Stomach (tissue), 9 donors: ENCODE measurements around the gene THUMPD3. TPM values are rescaled to one million over a fixed set of nuclear protein-coding genes. Genes with fewer than 3 reads are reported as not detected.

Experiments
- DNase-seq, 2 donors: peaks; one replicate each; pipeline versions ENCODE4 v3.0.0 to v3.0.0-alpha.2; 2013 to 2019
- H3K27ac ChIP-seq, 5 donors: fragments of 200-600 bp in 4 of 5; sonication (generic) in 4 of 5; one replicate each; pipeline ENCODE4 v1.5.1; 2013 to 2019; ENCODE audit warnings: mild to moderate bottlenecking in 1 of 5, moderate library complexity in 1 of 5
- H3K27me3 ChIP-seq, 3 donors: fragments of 200-600 bp; sonication (generic); one replicate each; pipeline ENCODE4 v1.5.1; 2017 to 2019; ENCODE audit warnings: mixed run types in 1 of 3
- H3K36me3 ChIP-seq, 4 donors: fragments of 200-600 bp; sonication (generic); 1 replicate in 3 of 4; 2 replicates in 1 of 4; pipeline ENCODE4 v1.5.1; 2016 to 2019
- H3K4me1 ChIP-seq, 4 donors: fragments of 200-600 bp; sonication (generic); one replicate each; pipeline ENCODE4 v1.5.1; 2016 to 2019
- H3K4me3 ChIP-seq, 4 donors: fragments of 200-600 bp; sonication (generic) in 3 of 4; one replicate each; pipeline ENCODE4 v1.5.1; 2016 to 2019; ENCODE audit warnings: mild to moderate bottlenecking in 1 of 4
- H3K9me3 ChIP-seq, 4 donors: fragments of 200-600 bp; sonication (generic); one replicate each; pipeline ENCODE4 v1.5.1; 2016 to 2019
- CTCF ChIP-seq, 7 experiments: fragments of 450-650 bp in 4 of 7; fragments of 200-600 bp in 3 of 7; sonication (generic) in 3 of 7; IDR thresholded peaks; one replicate each; pipeline ENCODE4 v1.5.1; 2016 to 2019; ENCODE audit warnings: antibody characterized with exemption in 7 of 7, control low read depth in 2 of 7, mild to moderate bottlenecking in 1 of 7
- EP300 ChIP-seq: sonication (generic); formaldehyde crosslinking; IDR thresholded peaks from one replicate; pipeline ENCODE4 v1.6.1; 2017; ENCODE audit warnings: antibody characterized with exemption
- POLR2A ChIP-seq, 4 donors: fragments of 450-650 bp; IDR thresholded peaks; one replicate each; pipeline ENCODE4 v1.6.1; 2016; ENCODE audit warnings: antibody characterized with exemption in 4 of 4, control low read depth in 2 of 4, mild to moderate bottlenecking in 1 of 4, moderate library complexity in 1 of 4
- POLR2AphosphoS5 ChIP-seq, 3 donors: sonication (generic); formaldehyde crosslinking; IDR thresholded peaks; one replicate each; pipeline ENCODE4 v1.6.1; 2016; ENCODE audit warnings: antibody characterized with exemption in 3 of 3
- WGBS, 5 donors: extraction: QIAGEN DNeasy Blood & Tissue Kit in 3 of 5; methylation state at CpG; one replicate each; pipeline versions ENCODE4 v1.1.5 to v1.1.7; 2013 to 2018; 5-methylcytosine and 5-hydroxymethylcytosine counted together
- intact Hi-C: fragments of 100-400 bp; cut with DNase I; formaldehyde crosslinking; loops from one replicate; pipeline ENCODE4 v1.15.1; 2023; ENCODE audit warnings: low total_unique reads
- polyA plus RNA-seq, 3 donors: library from polyadenylated mRNA; stranded (reverse); fragments of 200-250 nt; gene quantifications; one replicate each; pipeline ENCODE4 v1.2.3, GENCODE V29; 2013
- total RNA-seq, 5 donors: library from RNA; depleted of rRNA; stranded (reverse); fragments of >200 nt; gene quantifications; one replicate each; pipeline versions ENCODE4 v1.1.0 to v1.2.3, GENCODE V29; 2014 to 2016
- donor health status: healthy with polysubstance abuse.
- donor health status: Bipolar disorder and iron deficiency.
- donor health status: healthy.

The THUMPD3 gene
- total and polyA plus RNA-seq, 8 donors: 4.7 to 255 (median 24.1) TPM

- intact Hi-C loops: no loop called here
Measured at GRCh38 chr3:9430733-9431132, 67.9 kb downstream of the THUMPD3 start.

GRCh38 chr3:9433627-9434521 is 71.0 kb downstream of the THUMPD3 start:
- intact Hi-C loops: no loop called here
- no peaks in the 10 kb centered on the region for H3K27me3 ChIP-seq

More at GRCh38 chr3:9430733-9431132, 67.9 kb downstream of the THUMPD3 start:
- Histone ChIP-seq H3K4me3 (no peak overlapping the region), H3K27ac (no peak overlapping the region), H3K4me1 (peaks cover 0 to 15% (median 9%) of the 10 kb centered on the region in 4 donors), H3K27me3 (no peaks in the 10 kb centered on the region), H3K9me3 (no peaks in the 10 kb centered on the region), H3K36me3 (peaks cover 53 to 100% (median 96%) of the 10 kb centered on the region in 4 donors)
- DNase-seq: no peak
- TF ChIP-seq POLR2AphosphoS5 (IDR thresholded peaks at IDR 0.05): no peak
- TF ChIP-seq POLR2A (IDR thresholded peaks at IDR 0.05): no peak
- TF ChIP-seq CTCF (IDR thresholded peaks at IDR 0.05): no peak
- TF ChIP-seq EP300: no peak
- 89 to 98% (median 95%) methylated on average over 3 of the region's 3 CpGs for WGBS, 5 donors

GRCh38 chr3:9435316-9435715 is 72.5 kb downstream of the THUMPD3 start:
- intact Hi-C loops: no loop called here
- WGBS, 5 donors: 81 to 89% (median 88%) methylated on average over 3 of the region's 3 CpGs
- no peak for DNase-seq
- Histone ChIP-seq H3K4me1 (peaks cover 0 to 16% (median 0%) of the 10 kb centered on the region in 4 donors), H3K27ac (no peak overlapping the region), H3K9me3 (no peaks in the 10 kb centered on the region), H3K4me3 (no peak overlapping the region), H3K27me3 (no peaks in the 10 kb centered on the region), H3K36me3 (peaks cover 57 to 100% (median 100%) of the 10 kb centered on the region in 4 donors)
- no peak for TF ChIP-seq CTCF (IDR thresholded peaks at IDR 0.05)
- TF ChIP-seq POLR2AphosphoS5 (IDR thresholded peaks at IDR 0.05): no peak
- no peak for TF ChIP-seq POLR2A (IDR thresholded peaks at IDR 0.05)
- TF ChIP-seq EP300: no peak

More at GRCh38 chr3:9433627-9434521, 71.0 kb downstream of the THUMPD3 start:
- no peak for TF ChIP-seq POLR2A (IDR thresholded peaks at IDR 0.05)
- no peak for TF ChIP-seq CTCF (IDR thresholded peaks at IDR 0.05)
- no peak for TF ChIP-seq EP300
- TF ChIP-seq POLR2AphosphoS5 (IDR thresholded peaks at IDR 0.05): no peak
- H3K4me3 ChIP-seq: no peak overlapping the region
- no peak for DNase-seq
- no peaks in the 10 kb centered on the region for H3K9me3 ChIP-seq
- H3K27ac ChIP-seq: no peak overlapping the region
- peaks cover 69 to 100% (median 100%) of the 10 kb centered on the region in 4 donors for H3K36me3 ChIP-seq
- H3K4me1 ChIP-seq: peaks cover 0 to 2% (median under 1%) of the 10 kb centered on the region in 4 donors
- 84 to 88% (median 85%) methylated on average over 15 of the region's 15 CpGs for WGBS, 5 donors

Other genes with a start within 250 kb of the THUMPD3 start
- 10 to 100 TPM in 3 of 5 donors, 1 to 10 TPM in 2; 4.1 to 31.7 (median 14.1) TPM for gene SRGAP3, start 113.4 kb upstream of the THUMPD3 start, total RNA-seq
- gene SRGAP3, start 113.4 kb upstream of the THUMPD3 start, polyA plus RNA-seq: 1 to 10 TPM in 1 of 3 donors, under 1 TPM in 2; 0.31 to 2.6 (median 0.46) TPM
- gene SETD5, start 34.6 kb downstream of the THUMPD3 start, total RNA-seq: 100 to 1,000 TPM in 4 of 5 donors, 10 to 100 TPM in 1; 79.4 to 431 (median 150) TPM
- gene SETD5, start 34.6 kb downstream of the THUMPD3 start, polyA plus RNA-seq: 10 to 100 TPM; 11.2 to 16.3 (median 11.3) TPM
- gene LHFPL4, start 190.8 kb downstream of the THUMPD3 start, total RNA-seq: under 1 TPM in 2 of 5 donors, not detected in 3; 0.43 to 0.92 TPM
- under 1 TPM in 2 of 3 donors, not detected in 1; 0.06 to 0.08 TPM for gene LHFPL4, start 190.8 kb downstream of the THUMPD3 start, polyA plus RNA-seq